ENCODE data around the gene PIH1D2. TPM values are rescaled to one million over a fixed set of nuclear protein-coding genes. Genes with fewer than 3 reads are reported as not detected.
A peak's percentile ranks its signal among the peaks of the same experiment; 100 is the strongest.

Gene PIH1D2
- total and polyA plus RNA-seq, 9 of the 15 experiments (the other 6 are each of a cell fraction or from before 2014, with no cell fraction given), result 1.5 to 5.4 (median 3.0) TPM

DNA sequence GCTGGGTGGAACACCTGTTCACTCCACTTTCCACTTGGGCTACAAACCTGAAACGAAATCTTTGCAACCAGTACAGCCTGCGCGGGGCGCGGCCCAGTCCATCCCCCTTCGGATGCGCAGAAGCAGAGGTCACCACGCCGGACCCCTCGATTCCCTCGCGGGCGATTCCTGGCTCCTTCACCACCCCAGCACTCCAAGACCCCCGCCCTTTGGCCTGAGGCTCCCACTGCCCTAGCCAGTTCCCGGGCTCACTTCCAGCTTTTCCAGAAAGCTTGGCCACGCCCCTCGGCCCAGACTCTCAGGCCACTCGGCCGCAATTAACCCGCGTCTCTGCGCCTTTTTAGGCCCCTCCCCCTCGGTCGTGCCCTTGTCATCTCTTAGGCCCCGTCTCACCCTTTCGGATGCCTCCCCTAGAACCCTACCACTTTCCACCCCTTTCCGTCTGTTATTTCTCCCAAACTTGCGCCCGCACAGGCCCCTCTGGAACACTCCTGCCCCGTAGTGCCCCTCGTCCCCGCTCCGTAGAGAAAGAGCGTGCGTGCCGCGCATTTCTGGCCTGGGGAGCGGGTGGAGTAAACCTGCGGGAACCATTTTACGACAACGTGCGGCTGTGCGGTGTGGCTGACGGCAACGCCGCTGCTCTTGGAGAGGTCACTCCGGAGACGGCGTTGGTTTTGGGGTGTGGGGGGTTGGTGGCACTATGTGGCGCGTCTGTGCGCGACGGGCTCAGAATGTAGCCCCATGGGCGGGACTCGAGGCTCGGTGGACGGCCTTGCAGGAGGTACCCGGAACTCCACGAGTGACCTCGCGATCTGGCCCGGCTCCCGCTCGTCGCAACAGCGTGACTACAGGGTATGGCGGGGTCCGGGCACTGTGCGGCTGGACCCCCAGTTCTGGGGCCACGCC lies 48.8 kb downstream of the PIH1D2 start, which contains the start of gene DLAT (continued):
- TF ChIP-seq, protein P1, sequence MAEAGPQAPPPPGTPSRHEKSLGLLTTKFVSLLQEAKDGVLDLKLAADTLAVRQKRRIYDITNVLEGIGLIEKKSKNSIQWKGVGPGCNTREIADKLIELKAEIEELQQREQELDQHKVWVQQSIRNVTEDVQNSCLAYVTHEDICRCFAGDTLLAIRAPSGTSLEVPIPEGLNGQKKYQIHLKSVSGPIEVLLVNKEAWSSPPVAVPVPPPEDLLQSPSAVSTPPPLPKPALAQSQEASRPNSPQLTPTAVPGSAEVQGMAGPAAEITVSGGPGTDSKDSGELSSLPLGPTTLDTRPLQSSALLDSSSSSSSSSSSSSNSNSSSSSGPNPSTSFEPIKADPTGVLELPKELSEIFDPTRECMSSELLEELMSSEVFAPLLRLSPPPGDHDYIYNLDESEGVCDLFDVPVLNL (CRISPR knock-in tag; IDR thresholded peaks at IDR 0.05; ENCODE audit: low read depth), result no peak
- peak; percentile 88 for TF ChIP-seq SP1 (CRISPR knock-in tag; IDR thresholded peaks at IDR 0.05)
- no peak for TF ChIP-seq ELF1 (tag; IDR thresholded peaks at IDR 0.05)
- TF ChIP-seq C11orf30 (IDR thresholded peaks at IDR 0.05; ENCODE audit: low read depth), result peak; percentile 82
- no peak for TF ChIP-seq SRSF9 (IDR thresholded peaks at IDR 0.05; ENCODE audit: borderline replicate concordance, low read depth, low read length)
- no peak for TF ChIP-seq ZKSCAN3 (CRISPR knock-in tag; IDR thresholded peaks at IDR 0.05)
- peak; percentile 36 for TF ChIP-seq CCNT2 (IDR thresholded peaks at IDR 0.05; ENCODE audit: borderline replicate concordance, extremely low read depth, insufficient read length, low read depth, low read length)
- no peak for TF ChIP-seq ZNF57 (CRISPR knock-in tag; IDR thresholded peaks at IDR 0.05)
- TF ChIP-seq CEBPG (CRISPR knock-in tag; IDR thresholded peaks at IDR 0.05), result no peak
- no peak for TF ChIP-seq CEBPG (tag; conservative IDR thresholded peaks at IDR 0.05 in 1 of 2, IDR thresholded peaks at IDR 0.05 in 1 of 2)
- 0 out of 2 replicates have a peak, but pooled peaks have one; percentile 35 for TF ChIP-seq GABPA (tag; conservative IDR thresholded peaks at IDR 0.05; ENCODE audit: low read depth)
- peak; percentile 46 for TF ChIP-seq TRIM28 (IDR thresholded peaks at IDR 0.05)
- no peak for TF ChIP-seq STAG1 (CRISPR knock-in tag; IDR thresholded peaks at IDR 0.05; ENCODE audit: borderline replicate concordance)
- TF ChIP-seq SRF (CRISPR knock-in tag; IDR thresholded peaks at IDR 0.05), result peak in 1 of 2 experiments; percentile 54; a peak in 1 of 4 replicates
- TF ChIP-seq, protein P2, sequence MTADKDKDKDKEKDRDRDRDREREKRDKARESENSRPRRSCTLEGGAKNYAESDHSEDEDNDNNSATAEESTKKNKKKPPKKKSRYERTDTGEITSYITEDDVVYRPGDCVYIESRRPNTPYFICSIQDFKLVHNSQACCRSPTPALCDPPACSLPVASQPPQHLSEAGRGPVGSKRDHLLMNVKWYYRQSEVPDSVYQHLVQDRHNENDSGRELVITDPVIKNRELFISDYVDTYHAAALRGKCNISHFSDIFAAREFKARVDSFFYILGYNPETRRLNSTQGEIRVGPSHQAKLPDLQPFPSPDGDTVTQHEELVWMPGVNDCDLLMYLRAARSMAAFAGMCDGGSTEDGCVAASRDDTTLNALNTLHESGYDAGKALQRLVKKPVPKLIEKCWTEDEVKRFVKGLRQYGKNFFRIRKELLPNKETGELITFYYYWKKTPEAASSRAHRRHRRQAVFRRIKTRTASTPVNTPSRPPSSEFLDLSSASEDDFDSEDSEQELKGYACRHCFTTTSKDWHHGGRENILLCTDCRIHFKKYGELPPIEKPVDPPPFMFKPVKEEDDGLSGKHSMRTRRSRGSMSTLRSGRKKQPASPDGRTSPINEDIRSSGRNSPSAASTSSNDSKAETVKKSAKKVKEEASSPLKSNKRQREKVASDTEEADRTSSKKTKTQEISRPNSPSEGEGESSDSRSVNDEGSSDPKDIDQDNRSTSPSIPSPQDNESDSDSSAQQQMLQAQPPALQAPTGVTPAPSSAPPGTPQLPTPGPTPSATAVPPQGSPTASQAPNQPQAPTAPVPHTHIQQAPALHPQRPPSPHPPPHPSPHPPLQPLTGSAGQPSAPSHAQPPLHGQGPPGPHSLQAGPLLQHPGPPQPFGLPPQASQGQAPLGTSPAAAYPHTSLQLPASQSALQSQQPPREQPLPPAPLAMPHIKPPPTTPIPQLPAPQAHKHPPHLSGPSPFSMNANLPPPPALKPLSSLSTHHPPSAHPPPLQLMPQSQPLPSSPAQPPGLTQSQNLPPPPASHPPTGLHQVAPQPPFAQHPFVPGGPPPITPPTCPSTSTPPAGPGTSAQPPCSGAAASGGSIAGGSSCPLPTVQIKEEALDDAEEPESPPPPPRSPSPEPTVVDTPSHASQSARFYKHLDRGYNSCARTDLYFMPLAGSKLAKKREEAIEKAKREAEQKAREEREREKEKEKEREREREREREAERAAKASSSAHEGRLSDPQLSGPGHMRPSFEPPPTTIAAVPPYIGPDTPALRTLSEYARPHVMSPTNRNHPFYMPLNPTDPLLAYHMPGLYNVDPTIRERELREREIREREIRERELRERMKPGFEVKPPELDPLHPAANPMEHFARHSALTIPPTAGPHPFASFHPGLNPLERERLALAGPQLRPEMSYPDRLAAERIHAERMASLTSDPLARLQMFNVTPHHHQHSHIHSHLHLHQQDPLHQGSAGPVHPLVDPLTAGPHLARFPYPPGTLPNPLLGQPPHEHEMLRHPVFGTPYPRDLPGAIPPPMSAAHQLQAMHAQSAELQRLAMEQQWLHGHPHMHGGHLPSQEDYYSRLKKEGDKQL (CRISPR knock-in tag; IDR thresholded peaks at IDR 0.05; ENCODE audit: borderline replicate concordance), result no peak
